ENCODE results near the gene RTL10.

The RTL10 gene

GRCh38 chr22:19859861-19860510, 5.3 kb upstream of the RTL10 start:
- no peak for DNase-seq

- DNase-seq: no peak
These were observed 2.7 kb upstream of the RTL10 start for GRCh38 chr22:19857382-19857781.

GRCh38 chr22:19855504-19856409, 1.1 kb upstream of the RTL10 start:
- DNase-seq: peak; percentile 54

GRCh38 chr22:19853879-19854777, 546 bp downstream of the RTL10 start:
- DNase-seq: no peak

- DNase-seq: no peak
These were observed 1.4 kb downstream of the RTL10 start for GRCh38 chr22:19853058-19853878.

GRCh38 chr22:19852177-19852781, 2.4 kb downstream of the RTL10 start:
- no peak for DNase-seq

GRCh38 chr22:19851291-19852176, 3.1 kb downstream of the RTL10 start:
- DNase-seq: no peak

- no peak for DNase-seq
These were observed 3.9 kb downstream of the RTL10 start for GRCh38 chr22:19850763-19851109.

GRCh38 chr22:19849835-19850762, 4.6 kb downstream of the RTL10 start:
- DNase-seq: no peak

GRCh38 chr22:19848298-19849224, 6.1 kb downstream of the RTL10 start:
- no peak for DNase-seq

GRCh38 chr22:19847345-19847632, 7.4 kb downstream of the RTL10 start:
- no peak for DNase-seq

GRCh38 chr22:19846620-19847344, 7.9 kb downstream of the RTL10 start:
- peak; percentile 71 for DNase-seq

GRCh38 chr22:19845054-19845722, 9.5 kb downstream of the RTL10 start:
- DNase-seq: no peak

GRCh38 chr22:19844377-19845053, 10.2 kb downstream of the RTL10 start:
- no peak for DNase-seq

GRCh38 chr22:19843857-19844376, 10.8 kb downstream of the RTL10 start:
- DNase-seq: no peak

GRCh38 chr22:19843107-19843856, 11.4 kb downstream of the RTL10 start:
- DNase-seq: peak; percentile 95

Measured in NCI-H82 (cell line).